Stimulated activated CD4-positive, alpha-beta T cell treated with anti-CD3 and anti-CD28 coated beads, Interleukin-4, amount 100 ng/mL, for 4 hours (primary cell): ENCODE measurements around the gene DMD.

Source experiments
- DNase-seq, 2 experiments: peaks; one replicate each; pipeline ENCODE4 v3.0.0-alpha.2; 2020

Gene DMD

DNA sequence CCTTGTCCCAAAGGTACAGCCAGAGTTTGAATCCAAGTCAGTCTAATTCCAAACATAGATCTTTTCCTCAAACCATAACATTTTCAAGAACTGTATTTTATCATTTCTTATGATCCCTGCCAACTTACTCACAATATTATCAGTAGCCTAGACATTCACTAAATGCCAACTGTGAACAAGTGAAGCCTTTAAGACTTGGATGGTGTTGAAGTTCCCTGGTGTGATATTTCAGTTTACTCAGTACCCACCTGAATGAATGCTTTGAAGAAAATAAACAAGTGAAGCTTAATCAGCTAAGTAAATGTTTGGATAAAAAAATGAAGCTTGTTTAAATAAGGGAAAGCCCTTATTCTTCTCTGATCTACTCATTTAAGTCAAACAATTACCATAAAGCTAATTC lies 1028.3 kb downstream of the DMD start:
- no peak for DNase-seq

DNA sequence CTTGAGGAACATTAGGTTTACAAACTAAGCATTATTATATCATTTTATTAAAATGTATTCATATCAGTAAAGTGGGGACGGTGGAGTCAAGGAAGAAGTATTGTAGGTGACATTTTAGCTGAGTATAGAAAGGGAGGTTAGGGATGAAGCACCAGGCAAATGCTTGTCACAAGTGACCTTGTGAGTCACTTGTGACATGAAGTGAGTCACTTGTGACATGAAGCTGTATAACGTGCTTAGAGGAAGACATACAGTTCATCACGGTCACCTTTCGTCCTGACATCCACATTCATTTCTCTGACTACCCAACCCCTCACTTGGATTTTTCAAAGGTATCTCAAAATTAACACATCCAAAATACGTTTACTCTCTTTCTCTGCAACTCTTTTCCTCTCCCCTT lies 1034.8 kb downstream of the DMD start:
- DNase-seq, result no peak

DNA sequence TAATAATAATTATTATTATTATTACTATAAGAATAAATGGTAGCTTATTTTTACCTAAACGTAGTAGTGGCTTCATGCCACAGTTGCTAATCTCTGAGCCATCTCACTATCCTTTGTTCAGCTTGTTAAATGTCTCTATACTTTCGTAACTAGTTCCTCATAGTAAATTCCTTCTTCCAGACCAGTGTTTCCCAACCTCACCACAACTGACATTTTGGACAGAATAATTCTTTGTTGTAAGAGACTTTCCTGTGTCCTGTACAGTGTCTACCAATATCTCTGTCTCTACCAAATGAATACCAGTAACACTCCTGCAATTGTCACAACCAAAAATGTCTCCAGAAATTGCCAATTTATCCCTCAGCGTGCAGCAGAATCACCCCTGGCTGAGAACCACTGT lies 1040.9 kb downstream of the DMD start:
- no peak for DNase-seq

DNA sequence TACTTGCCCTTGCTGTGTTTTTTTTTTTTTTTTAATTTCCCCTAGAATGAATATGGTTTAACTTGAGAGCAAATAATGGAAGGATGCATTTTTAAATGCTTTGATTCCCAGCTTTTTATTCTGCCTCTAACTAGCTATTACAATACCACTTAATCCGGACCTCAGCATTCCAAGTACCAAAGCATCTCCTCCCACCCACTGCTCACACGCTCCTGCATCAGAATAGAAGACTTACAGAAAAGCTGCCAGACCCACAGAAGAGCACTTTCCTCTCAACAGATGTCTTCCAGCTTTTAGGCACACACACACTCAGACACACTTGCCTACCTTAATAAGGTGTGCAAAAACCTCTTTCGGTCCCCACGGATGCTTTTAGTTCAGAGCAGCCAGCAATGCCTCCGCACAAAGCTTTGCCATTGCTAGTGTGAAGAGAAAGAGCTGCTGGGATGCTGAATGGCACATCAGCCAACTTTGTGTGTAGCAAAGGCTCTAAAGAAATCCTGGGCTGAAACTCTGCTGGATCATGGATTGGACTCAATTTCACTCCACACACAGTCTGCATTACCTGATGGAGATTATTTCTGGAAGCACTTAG lies 1056.2 kb downstream of the DMD start:
- DNase-seq, result no peak

DNA sequence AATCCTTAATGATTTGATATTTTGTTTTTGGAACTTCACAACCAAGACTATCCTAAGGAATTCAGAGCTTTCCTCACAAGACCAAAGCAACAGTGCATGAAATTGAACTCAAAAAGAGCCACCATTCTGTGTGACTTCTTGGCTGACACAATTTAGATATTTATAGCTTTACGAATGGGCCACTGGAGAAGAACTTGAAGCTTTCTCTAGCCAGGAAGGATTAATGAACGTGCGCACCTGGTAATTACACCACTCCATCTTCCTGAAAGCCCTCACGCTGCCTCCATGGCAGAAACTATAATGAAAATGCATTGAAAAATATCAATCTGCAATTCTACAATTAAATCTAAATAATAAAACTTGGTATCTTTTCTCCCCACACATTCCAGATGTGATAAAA lies 1057.8 kb downstream of the DMD start:
- no peak for DNase-seq

DNA sequence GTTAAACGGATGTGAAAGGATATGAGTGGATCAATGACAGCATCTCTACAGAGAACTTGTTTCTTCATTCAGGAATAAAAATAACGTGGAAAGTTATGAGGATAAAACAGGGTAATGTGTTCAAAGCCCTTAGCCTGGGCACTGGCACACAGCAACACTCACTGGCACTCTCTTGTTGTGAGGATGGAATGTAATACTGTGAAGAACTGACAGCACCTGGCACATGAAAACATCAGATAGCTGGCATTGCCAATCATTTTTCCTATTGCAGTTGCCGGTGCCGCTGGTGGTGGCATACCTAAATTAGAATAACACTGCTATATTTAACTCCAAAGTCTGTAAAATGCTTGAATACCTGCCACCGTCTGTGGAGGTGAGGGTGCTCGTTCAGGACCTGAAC lies 1061.2 kb downstream of the DMD start:
- no peak for DNase-seq

DNA sequence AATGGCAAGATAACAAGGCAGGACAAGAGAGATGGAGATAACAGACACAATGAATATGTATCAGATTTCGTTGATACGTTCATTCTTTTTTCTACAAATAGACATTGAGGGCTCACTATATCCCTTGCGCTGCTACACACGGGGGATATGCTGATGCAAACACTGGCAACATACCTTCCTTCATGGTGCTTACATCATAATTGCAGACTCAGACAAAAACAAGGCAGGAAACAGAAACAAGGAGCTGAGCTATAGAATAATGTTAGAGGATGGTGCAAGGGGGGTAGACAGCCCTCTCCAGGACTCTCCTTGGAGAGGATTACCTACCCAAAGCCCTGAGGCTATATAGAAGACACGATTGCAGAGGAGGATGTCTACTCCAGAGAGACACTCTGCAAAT lies 1069.5 kb downstream of the DMD start:
- DNase-seq, result no peak

DNA sequence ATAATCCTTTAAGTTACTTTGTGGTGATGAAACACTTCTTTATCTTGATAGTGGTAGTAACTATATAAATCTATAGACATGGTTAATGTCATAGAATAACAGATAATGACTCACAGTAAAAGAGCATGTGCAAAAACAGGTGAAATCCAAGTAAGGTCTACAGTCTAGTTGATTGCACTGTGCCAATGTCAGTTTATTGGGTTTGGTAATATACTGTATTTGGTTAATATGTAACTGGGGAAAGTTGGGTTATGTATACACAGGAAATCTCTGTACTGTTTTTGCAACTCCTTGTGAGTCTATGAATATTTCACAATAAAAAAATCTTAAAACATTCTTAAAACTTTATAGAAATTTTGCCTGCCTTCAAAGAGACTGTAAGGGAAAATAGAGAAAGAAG lies 1071.9 kb downstream of the DMD start:
- no peak for DNase-seq

DNA sequence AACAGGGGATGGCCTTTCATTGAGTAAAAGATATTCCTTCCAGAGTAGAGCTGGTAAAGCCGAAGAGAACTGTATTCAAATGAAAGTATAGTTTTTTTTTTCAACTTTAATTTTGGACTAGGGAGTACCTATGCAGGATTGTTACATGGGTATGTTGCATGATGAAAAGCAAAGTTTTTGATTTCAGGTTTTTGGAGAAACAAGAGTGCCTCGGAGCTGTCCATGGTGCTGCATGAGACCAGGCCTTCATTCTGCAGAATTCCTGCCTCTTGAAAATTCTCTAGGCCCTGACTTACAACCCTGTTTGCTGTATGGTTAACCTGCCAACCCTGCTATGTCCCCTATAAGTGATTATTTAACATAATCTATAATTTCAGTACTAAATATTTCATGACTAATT lies 1073.8 kb downstream of the DMD start:
- DNase-seq, result no peak

DNA sequence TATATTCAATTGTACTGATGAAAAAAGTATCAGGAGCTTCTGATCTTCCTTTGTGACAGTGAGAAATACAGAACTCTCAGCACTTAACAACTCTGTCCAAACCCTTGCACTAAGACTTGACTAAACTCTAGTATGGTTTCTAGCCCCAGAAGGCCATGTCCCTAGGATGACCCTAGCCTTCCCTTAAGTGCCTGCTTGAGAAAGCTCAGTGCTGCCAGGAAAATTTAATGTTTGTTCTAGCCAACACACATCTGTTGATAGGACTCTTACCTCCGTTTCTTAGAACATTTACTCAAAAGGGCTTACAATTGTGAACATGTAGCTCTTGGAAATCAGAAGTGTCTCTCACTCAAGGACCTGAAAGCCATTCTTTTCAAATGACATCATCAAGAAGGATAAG lies 1084.4 kb downstream of the DMD start:
- no peak for DNase-seq

DNA sequence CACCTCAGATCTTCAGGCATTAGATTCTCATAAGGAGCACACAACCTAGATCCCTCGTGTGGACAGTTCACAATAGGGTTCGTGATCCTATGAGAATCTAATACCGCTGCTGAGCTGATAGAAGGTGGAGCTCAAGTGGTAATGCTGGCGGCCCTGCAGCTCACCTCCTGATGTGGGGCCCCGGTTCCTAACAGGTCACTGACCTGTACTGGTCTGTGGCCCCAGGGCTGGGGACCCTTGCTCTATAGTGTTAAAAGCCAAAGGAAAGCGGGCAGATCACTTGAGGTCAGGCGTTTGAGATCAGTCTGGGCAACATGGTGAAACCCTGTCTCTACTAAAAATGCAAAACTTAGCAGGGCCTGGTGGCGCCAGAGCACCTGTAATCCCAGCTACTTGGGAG lies 1092.5 kb downstream of the DMD start:
- no peak for DNase-seq

DNA sequence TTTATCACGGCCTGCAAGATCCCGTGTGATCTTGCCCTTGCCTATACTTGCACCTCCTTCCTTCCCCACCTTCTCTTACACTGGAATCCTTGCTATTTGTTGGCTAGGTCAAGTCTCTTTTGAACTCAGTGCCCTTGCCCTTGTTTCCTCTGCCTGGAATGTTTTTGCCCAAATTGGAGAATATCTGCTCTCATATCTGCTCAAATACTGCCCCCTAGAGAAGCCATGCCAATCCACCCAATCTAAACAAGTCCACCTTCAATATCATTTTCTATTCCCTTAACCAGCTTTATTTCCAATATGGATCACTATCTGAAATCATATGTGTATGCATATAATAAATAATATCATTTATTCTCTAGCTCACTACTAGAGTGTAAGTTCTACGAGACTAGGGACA lies 1095.3 kb downstream of the DMD start:
- DNase-seq, result no peak

DNA sequence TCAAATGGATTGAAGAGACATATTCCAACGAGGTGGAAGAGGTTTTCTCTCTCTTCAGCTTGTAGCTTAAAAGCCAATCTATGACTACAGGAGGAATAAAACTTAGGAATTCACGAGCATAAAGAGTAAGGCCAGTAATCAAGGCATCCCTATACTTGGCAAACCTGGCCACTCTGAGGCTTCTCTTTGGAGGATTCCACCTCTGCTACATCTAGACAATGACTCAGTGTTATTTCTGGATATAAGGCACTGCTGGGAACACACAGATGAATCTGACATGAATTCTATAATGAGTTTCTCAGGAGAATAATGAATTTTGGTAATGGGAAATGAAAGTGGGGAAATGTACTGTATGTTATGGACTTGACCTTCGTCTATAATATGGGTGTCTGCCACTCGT lies 1123.7 kb downstream of the DMD start:
- DNase-seq, result no peak

DNA sequence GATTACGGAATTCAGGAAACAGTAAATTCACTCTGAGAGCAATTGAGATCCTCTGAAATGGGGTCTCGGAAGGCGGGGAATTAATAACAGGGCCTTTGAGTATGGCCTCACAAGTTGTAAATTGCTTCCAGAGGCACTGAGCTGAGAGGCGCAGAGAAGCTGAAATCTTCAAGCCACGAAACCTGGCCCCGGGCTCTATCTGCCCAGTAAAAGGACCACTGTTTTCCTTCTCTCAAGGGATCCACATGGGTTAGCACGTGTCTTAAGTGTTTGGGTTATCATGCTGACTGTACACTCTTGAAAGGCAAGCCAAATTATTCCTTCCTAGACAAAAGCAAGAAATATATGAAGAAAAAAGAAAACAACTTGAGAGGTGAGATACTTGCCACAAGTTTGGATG lies 1126.6 kb downstream of the DMD start:
- DNase-seq, result no peak

DNA sequence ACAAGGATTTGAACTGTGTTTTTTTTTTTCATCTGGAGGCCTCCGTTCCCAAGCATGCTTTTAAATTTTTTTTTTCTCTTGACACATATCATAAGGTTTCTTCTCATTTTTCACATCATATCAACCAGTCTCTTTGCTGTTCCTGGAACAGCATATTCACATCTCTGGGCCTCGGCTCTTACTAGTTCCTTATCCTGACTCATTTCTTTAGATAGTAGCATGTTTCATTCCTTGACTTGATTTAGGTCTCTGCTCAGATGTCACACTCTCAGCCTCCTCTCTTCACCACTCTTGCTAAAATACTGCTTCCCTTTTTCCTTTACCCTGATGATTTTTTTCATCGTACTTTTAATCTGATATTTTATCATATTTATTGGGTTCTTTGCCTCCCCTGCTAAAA lies 1163.1 kb downstream of the DMD start:
- no peak for DNase-seq

DNA sequence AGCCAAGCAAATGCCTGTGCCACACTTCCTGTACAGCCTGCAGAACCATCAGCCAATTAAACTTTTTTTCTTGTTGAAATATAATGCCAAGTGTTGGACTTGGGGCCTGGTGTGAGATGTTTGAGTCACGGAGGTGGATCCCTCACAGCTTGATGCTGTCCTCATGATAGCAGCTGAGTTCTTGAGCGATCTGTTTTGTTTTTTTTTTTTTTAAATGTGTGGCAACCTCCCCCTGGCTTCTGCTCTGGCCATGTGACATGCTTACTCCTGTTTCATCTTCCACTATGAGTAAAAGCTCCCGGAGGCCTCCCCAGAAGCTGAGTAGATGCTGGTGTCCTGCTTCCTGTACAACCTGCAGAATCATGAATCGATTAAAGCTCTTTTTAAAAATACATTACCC lies 1166.2 kb downstream of the DMD start:
- DNase-seq, result no peak

DNA sequence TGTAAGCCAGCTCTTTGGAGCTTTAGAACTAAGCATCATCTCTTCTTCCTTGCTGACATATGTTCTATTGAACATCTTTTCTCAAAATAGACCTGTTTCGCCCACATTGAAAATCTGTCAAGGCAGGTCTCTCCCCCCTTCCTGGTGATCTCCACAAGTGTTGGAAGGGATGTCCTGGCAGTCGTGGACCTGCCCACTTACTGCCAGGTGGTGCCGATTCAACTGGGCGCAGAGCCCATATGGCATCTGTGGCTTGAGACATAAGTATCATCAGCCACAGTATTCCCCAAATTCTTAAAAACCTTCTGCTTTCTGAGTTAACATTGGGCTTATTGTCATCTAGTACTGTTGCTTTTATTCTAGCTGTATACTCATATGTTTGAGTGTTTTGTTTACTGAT lies 1170.2 kb downstream of the DMD start:
- DNase-seq, result no peak

DNA sequence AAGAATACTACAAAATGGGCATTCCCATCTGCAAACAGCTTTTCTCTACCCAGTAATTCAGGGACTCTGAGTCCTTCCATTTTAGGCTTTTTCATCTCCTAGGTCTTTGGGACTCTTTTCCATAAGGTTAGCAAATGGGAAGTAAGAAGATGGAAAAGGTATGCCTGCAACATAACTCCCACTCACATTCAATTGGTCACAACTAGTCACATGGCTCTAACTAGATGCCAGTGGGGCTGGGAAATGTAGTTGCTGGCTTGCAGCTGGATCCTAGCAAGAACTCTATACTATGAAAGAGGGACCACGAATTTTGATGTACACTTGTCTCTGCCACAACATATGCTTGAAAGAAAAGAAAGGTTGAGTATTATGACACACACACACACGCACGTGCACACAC lies 1184.6 kb downstream of the DMD start:
- no peak for DNase-seq

DNA sequence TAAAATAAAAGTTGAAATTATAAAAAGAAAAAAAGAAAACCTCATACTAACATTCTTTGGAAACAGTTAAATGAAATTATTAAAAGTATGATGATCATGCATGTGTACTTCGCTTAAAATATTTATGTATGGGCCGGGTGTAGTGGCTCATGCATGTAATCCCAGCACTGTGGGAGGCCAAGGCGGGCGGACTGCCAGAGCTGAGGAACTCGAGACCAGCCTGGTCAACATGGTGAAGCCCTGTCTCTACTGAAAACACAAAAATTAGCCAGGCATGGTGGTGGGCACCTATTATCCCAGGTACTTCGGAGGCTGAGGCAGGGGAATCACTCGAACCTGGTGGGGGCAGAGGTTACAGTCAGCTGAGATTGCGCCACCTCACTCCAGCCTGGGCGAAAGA lies 1187.3 kb downstream of the DMD start:
- DNase-seq, result no peak

DNA sequence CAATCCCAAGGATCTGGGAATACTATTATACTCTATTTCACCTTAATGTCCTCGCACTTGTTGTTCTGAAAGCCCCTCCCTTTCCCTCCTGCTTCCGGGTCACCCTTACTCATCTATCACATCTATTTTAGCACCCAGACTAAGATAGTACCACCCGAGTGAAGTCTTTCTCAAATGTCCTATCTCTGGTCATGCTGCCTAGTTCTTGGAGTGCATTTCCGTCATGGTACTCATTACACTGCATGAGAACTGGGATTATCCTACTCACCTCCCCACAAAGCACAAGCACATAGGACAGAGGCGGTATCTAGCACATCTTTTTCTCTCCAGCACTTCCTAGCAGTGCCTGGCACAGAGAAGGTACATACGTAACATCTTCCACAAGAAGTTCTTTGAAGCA lies 1195.2 kb downstream of the DMD start:
- DNase-seq, result no peak

DNA sequence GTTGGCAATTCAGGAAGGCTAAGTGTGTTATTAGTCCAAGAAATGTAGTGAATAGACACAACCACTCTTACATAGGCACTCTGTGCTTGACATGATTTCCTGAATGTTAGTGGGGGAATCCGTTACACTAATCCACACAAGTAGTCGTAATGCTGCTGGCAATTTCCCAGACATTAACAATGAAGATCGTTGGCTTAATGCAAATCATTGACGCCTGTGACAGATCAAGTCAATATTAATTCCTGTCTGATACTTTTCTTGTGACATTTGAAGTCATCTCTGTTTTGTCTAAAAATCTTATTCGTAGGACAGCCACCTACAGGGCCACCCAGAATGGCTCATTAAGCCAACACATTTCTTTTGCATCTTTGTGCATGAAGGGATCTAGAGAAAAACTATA lies 1200.4 kb downstream of the DMD start:
- no peak for DNase-seq

DNA sequence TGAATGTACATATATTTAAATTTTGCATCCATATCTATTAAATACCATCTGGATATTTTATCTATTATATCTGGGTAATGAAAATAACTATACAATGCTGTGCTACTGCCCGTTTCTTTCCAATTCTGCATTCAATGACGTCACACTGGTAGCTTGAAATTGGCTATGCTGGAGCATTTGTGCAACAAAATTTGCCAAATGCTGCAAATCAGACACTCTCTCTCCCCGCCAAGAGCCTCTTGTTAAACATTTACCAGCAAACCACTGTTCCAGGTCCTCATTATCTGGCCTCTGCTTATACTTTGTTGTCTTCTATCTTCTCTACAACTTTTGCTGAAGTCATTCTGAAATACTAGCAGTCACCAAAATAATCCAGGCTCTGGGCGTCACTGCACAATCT lies 1201.1 kb downstream of the DMD start:
- no peak for DNase-seq

DNA sequence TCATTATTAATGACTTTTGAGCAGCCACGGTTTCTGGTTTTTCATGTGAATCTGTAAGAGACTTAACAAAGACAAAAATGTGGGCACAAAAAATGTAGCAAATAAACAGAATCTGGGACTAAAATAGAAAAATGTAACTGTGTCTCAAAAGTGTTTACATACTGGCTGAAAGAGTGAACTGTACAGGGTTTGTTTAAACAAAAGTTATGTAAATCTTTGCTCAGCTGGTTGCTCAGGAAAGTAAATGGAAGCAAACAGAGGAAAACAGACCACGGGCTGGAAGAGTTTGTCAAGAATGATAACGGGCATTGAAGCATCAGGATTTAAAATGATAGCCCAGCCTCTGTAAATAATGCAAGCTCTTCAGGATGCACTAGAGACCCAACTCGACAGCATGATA lies 1217.7 kb downstream of the DMD start:
- DNase-seq, result no peak

DNA sequence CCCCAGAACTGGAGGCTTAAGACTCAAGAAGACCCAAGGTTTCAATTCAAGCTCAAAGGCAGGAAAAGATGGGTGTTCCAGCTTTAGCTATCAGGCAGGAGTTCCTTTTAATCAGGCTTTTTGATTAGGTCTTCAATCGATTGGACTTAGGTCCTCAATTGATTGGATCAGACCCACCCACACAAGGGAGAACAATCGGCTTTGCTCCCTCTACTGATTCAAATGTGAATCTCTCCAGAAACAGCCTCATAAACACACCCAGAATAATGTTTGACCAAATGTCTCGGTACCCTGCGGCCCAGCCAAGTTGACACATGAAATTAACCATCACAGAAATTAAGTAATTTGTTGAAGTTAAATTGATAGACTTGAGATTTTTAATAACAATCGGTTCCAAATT lies 1222.4 kb downstream of the DMD start:
- no peak for DNase-seq

DNA sequence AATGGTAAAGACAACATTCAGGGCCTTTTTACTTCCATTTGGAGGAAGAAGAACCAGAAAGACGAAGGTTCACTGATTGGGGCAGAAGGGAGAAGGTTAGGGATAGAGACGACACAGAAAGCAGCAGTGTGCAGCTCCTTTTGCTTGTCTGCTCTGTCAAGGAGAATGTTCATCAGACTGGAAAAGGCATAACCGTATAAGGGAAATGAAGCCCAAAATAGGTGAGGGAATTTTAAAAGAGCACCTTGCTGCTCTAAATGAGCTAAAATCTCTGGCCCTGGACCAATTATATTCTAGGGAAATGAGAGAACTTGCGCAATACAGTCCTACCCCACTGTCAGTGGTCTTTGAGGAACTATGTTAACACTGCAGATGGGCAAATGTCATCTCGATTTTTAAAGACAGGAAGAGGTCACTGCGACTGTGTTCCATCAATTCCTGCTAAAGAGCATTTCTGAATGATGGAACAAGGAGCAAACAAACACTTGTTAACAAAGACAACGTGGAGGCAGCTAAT lies 1229.7 kb downstream of the DMD start:
- DNase-seq, result no peak

DNA sequence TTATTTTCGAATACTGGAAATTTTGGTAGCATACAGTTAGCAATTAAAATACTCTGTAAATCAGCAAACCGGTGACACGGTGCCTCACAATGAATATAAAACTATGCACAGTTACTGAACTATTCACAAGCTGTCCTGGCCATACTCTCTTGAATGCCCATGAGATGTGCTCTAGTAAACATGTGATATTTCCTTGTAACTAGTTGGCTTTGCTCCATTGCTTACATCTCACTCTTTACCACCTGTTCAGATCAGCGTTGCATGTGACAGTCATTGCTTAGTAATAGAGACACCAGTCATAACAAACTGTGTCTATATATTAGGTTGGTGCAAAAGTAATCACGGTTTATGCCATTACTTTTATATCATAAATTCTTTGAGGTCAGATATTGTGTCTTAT lies 1241.6 kb downstream of the DMD start:
- DNase-seq, result no peak
